Activated CD8-positive, alpha-beta memory T cell treated with anti-CD3 and anti-CD28 coated beads, Interleukin-2, amount 10 ng/mL, durations not matched to agents 7 days and 5 days (primary cell): ENCODE measurements around the gene AJAP1. TPM values are rescaled to one million over a fixed set of nuclear protein-coding genes. Genes with fewer than 3 reads are reported as not detected.
"Not testable (repeated sequence)": the region's sequence is repeated elsewhere in the genome, so short reads cannot be mapped to it uniquely, and the experiment has no call there.

Experiments
- ATAC-seq: fragments of 150-1000 bp; cut with Tn5 transposase; one replicate; pipeline ENCODE4 v1.10.0; 2021; ENCODE audit warnings: moderate library complexity
- CTCF ChIA-PET: fragments of 350-600 bp; sonication (Branson Sonifier 250); formaldehyde crosslinking; loops from one replicate; lab custom pipeline; 2021; ENCODE audit warnings: antibody characterized with exemption; lab: Charles Lee
- DNase-seq: peaks from one replicate; pipeline ENCODE4 v3.0.0-alpha.2; 2020
- H3K27ac Mint-ChIP-seq: one replicate; pipeline ENCODE4 v1.8.0; 2021; ENCODE audit warnings: mild to moderate bottlenecking, mixed read lengths
- H3K27me3 Mint-ChIP-seq: one replicate; pipeline ENCODE4 v1.8.0; 2021; ENCODE audit warnings: mixed read lengths
- H3K36me3 Mint-ChIP-seq: one replicate; pipeline ENCODE4 v1.8.0; 2021; ENCODE audit warnings: mild to moderate bottlenecking, mixed read lengths
- H3K4me1 Mint-ChIP-seq: one replicate; pipeline ENCODE4 v1.8.0; 2021; ENCODE audit warnings: mixed read lengths
- H3K4me3 Mint-ChIP-seq: one replicate; pipeline ENCODE4 v1.8.0; 2021; ENCODE audit warnings: mild to moderate bottlenecking, moderate library complexity, mixed read lengths
- H3K9me3 Mint-ChIP-seq: one replicate; pipeline ENCODE4 v1.8.0; 2022; ENCODE audit warnings: low read depth, mixed read lengths
- total RNA-seq, 2 experiments: library from RNA; stranded (reverse); gene quantifications; one replicate each; pipeline ENCODE4 v1.2.3, GENCODE V29; 2021

Gene AJAP1
- total RNA-seq, 2 experiments from 2014 or later = not detected

DNA sequence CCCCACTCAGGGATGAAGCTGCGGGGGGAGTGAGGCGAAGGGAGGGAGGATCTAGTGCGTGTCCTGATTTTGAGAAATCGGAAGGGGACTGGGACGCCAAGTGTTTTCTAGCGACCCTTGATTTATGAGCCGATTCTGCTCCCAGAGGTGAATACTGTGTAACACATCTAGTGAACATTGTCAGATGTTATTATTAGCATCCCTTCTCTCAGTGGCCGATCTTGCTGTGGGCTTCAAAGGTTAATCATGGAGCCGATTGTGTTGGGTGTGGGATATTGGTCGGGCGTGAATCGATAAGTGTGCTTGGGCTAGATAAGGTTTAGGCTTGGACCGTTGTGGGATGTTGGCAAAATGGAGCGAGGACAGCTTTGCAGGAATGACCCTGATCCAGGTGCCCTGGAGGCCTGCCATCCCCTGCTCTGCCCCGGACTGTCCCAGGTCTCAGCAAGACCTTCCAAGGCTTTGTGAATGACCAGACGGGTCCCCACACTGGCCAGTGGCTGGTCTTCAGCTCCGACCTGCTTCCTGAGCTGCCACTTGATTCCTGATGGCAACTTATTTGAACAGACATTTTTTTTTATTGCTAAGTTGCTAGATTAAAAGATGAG, 2.2 kb downstream of the AJAP1 start:
- Mint-ChIP-seq H3K27me3 (peaks cover 59% of the 10 kb centered on the region), H3K9me3 (no peaks in the 10 kb centered on the region), H3K4me3 (no peak overlapping the region), H3K36me3 (no peaks in the 10 kb centered on the region), H3K4me1 (no peaks in the 10 kb centered on the region), H3K27ac (peak overlapping the region; percentile 1)
- no peak for DNase-seq
- CTCF ChIA-PET = interaction anchor here (0.9 kb wide), 1 partner anchor 17 kb away, joined by 3 read pairs; no protein-coding TSS in a partner anchor
- ATAC-seq = no peak

DNA sequence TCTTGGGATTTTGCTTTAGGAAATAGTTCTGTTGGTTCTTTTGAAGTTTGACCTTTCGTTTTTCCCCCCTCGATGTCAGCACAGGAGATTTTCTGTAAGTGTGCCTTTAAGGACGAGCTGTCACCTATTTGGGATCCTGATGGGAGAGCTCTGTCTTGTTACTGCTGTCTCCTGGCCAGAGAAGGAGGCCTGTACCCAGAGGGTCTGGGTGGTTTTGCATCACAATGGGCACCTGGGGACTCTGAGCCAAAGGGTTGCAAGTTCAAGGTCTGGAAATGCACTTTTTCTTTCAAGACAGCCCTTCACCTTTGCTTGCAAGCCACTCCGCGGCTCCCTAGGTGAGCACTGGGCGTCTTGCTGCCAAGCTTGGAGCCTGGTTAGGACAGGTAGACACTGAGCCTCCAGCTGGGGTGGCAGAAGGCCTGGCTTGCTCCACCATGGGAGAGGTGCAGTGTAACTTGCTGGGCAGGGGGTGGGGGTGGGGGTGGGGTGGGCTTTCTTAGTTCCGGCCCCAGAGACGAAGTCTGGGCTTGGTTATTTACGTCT, 2.9 kb downstream of the AJAP1 start:
- Mint-ChIP-seq H3K27me3 (peaks cover 59% of the 10 kb centered on the region), H3K4me3 (no peak overlapping the region), H3K27ac (no peak overlapping the region), H3K36me3 (no peaks in the 10 kb centered on the region), H3K4me1 (no peaks in the 10 kb centered on the region), H3K9me3 (no peaks in the 10 kb centered on the region)
- ATAC-seq = no peak
- no peak for DNase-seq
- CTCF ChIA-PET = interaction anchor here (0.9 kb wide), 1 partner anchor 17 kb away, joined by 3 read pairs; no protein-coding TSS in a partner anchor

DNA sequence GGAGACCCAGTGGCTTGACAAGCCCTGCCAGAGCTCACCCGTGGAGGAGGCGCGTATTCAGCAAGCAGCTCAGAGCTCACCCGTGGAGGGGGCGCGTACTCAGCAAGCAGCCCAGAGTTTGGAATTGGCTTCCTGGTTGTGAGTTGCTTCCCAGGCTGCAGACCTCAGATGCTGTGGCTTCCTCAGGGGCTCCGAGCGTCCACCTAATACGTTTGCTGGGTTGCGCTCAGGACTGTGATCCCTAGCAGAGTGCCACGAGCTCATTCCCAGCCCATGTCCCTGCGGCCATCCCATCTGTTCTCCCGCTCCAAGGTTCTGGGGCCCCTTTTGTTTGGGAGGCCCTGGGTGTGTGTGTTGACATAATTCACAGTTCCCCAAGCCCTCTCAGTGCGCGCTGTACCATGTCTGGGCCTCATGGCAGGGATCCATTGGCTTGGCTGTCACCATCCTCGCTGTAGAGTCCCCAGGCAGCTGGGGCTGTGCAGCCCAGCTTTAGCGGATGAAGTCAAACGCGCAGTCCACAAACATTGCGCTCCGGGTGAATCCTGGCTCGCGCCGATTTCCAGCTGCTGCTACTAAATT, 3.6 kb downstream of the AJAP1 start:
- ATAC-seq (no peak), DNase-seq (no peak)
- Mint-ChIP-seq H3K27me3 (peaks cover 55% of the 10 kb centered on the region), H3K9me3 (no peaks in the 10 kb centered on the region), H3K4me3 (no peak overlapping the region), H3K36me3 (no peaks in the 10 kb centered on the region), H3K4me1 (no peaks in the 10 kb centered on the region), H3K27ac (no peak overlapping the region)
- CTCF ChIA-PET = no interaction called here

DNA sequence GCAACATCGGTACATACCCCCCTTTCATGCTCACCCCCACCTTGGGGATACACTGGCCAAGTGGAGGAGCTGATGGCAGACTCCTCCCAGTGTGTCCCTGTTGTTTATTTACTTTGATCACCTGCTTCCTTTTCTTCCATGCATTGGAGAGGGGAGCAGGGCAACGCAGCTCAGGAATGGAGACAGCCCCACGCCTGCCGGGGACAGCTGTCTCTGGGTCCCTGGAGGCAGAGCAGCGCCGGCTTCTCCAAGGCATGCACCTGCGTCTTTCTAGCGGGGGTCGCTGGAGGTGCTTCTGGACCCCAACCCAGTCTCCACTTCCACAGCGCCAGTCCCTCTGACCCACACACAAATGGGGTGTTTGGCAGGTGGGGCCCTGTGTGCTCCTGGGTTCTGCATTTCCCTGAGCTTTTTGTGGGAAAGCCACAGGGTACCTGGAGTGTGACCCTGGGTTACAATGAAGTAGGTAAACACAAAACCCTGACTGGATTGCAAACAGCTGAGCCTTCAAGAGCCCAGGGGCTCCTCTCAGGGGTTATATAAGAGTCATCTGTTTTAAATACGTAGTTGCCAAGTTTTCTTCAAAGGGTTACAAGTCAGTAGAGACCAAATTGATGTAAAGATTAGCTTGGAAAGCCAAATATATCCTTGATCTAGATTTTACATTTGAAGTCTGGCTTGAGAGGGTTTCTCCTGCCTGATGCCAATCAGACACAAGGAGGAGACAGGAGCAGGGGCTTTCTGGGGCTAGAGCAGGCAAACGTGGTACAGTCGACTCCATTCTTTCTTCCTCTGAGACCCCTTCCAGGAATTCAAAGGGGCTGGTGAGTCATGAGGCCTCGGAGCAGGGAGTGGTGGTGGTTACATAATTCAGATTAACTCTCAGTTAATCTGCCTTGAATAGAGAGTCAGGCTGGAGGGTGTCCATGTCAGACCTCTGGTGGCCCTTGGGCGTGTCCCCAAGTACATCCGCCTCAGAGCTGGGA, 4.5 kb downstream of the AJAP1 start:
- Mint-ChIP-seq H3K4me3 (no peak overlapping the region), H3K4me1 (no peaks in the 10 kb centered on the region), H3K36me3 (no peaks in the 10 kb centered on the region), H3K9me3 (no peaks in the 10 kb centered on the region), H3K27me3 (peaks cover 46% of the 10 kb centered on the region), H3K27ac (no peak overlapping the region)
- no peak for DNase-seq
- CTCF ChIA-PET = no interaction called here
- ATAC-seq = no peak

DNA sequence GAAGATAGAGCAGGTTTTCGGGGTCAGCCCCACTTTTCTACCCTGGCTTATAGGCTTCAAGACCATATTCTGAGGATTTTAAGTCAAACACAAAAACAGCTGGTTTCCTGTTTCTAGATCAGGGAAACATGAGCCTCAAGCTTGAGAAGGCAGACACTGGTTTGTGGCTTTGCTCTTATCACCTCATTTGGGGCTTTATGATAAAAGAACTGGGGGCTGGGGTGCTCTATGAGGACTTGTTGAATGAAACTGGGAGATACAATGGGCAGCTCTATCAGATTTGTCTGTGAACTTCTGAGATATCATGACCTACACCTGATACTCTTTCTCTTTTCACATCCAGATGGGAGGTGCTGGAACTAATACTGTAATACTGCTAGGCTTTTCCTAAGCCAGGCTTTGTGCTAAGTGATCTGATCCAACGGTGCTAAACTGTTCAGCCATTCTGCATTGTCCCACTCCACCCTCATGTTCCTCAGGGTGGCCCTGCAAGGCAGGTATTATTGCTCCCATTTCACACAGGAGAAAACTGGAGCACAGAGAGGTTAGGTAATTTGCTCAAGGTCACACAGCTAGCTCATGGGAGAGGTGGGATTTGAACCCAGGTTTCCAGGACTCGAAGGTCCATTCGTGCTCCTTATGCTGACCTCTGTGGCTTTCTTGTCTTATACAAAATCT, 6.6 kb downstream of the AJAP1 start:
- Mint-ChIP-seq H3K4me3 (no peak overlapping the region), H3K4me1 (no peaks in the 10 kb centered on the region), H3K36me3 (no peaks in the 10 kb centered on the region), H3K27me3 (peaks cover 43% of the 10 kb centered on the region), H3K27ac (no peak overlapping the region), H3K9me3 (no peaks in the 10 kb centered on the region)
- DNase-seq (no peak), ATAC-seq (no peak)
- CTCF ChIA-PET = no interaction called here

DNA sequence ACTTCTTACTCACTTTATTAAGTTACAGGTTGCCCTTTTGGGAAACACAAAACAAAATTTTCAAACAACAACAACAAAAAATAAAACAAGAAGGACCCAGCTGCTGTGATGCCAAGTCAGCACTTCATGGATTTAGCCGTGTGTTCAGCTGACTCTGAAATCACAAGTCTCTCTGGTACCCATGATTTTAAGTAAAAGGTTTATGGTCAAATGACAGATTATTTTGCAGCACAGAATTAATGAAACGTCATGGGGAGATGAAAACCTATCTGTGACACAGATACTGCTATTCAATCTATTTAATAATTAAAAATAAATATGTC, 7.1 kb downstream of the AJAP1 start:
- CTCF ChIA-PET = no interaction called here
- Mint-ChIP-seq H3K27me3 (peaks cover 38% of the 10 kb centered on the region), H3K4me3 (no peak overlapping the region), H3K27ac (no peak overlapping the region), H3K4me1 (no peaks in the 10 kb centered on the region), H3K9me3 (no peaks in the 10 kb centered on the region), H3K36me3 (no peaks in the 10 kb centered on the region)
- ATAC-seq (no peak), DNase-seq (no peak)

DNA sequence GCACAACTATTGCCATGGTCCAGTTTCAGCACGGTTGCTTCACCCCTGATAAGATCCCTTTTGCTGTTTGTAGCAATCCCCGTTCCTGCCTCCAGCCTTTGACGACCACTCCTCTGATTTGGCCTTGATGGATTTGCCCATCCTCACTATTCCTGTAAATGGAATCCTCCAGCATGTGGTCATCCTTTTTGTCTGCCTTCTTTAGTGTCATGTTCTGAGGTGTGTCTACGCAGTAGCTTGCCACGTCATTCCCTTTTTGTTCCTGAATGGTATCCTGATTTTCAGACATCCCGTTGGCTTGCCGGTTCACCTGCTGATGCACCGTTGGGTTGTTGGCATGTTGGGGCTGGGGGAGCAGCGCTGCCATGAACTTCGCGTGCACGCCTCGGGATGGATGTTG, 7.8 kb downstream of the AJAP1 start:
- Mint-ChIP-seq H3K4me3 (no peak overlapping the region), H3K4me1 (no peaks in the 10 kb centered on the region), H3K36me3 (no peaks in the 10 kb centered on the region), H3K27ac (no peak overlapping the region), H3K9me3 (no peaks in the 10 kb centered on the region), H3K27me3 (peaks cover 32% of the 10 kb centered on the region)
- ATAC-seq (no peak), DNase-seq (no peak)
- CTCF ChIA-PET = no interaction called here

DNA sequence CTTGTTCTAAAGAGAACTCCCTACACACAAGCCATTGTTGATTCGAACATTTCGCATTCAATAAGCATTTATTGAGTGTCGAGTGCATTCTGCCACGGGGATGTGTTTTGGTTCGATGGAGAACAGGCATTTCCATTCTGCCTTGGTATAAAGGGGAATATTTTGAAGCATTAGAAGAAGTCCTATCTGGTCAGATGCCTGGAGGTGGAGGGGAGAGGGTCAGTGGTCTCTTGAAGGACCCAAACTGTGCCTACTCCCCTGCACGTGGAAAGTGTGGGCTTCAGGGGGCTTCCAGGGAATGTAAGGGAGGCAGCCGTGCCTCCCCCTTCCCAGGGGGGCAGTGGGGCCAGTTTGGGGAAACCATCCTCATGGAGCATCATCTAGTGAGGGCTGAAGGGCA, 8.3 kb downstream of the AJAP1 start:
- Mint-ChIP-seq H3K4me3 (no peak overlapping the region), H3K36me3 (no peaks in the 10 kb centered on the region), H3K27me3 (peaks cover 28% of the 10 kb centered on the region), H3K4me1 (no peaks in the 10 kb centered on the region), H3K9me3 (no peaks in the 10 kb centered on the region), H3K27ac (no peak overlapping the region)
- ATAC-seq (no peak), DNase-seq (no peak)
- CTCF ChIA-PET = no interaction called here

DNA sequence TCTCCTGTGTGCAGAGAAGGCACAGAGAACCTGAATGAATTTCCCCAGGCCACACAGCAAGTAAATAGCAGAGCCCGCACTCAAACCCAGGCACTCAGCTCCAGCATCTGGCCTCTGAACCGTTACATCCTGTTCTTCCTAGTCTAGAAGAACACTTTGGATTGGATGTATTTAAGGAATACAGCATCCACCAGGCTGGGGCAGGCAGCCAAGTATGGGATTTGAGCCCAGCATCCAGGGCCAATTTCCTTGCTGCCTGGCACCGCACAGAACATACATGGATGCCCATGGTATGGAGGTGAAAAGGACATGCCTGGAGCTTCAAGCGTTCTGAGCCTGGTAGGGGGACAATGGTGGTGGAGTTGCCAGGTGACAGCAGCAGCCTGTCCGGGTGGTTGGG, 9.7 kb downstream of the AJAP1 start:
- H3K9me3 Mint-ChIP-seq = no peaks in the 10 kb centered on the region
- ATAC-seq = no peak
- no peaks in the 10 kb centered on the region for H3K36me3 Mint-ChIP-seq
- DNase-seq = no peak
- CTCF ChIA-PET = no interaction called here
- H3K4me1 Mint-ChIP-seq = no peaks in the 10 kb centered on the region
- no peak overlapping the region for H3K27ac Mint-ChIP-seq
- H3K27me3 Mint-ChIP-seq = peaks cover 14% of the 10 kb centered on the region
- H3K4me3 Mint-ChIP-seq = no peak overlapping the region

DNA sequence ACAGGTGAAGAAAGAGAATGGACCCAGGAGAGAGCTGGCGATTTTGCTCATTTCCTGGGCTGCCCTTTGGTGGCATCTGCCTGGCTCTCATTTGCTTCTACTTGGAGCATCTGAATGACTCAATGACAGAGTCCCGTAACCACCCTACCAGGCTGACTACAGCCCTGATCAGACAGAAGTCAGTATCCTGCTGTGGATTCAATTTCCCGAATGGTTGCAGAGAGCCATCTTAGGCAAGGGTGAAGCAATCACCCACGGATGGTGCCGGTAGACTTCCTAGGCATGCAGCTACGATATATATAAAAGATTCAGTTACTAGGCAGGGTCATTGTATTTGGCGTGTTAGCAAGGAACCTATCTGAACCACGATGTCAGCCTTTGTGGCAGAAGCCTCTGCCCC, 10.2 kb downstream of the AJAP1 start:
- no peak overlapping the region for H3K27ac Mint-ChIP-seq
- no peak for ATAC-seq
- H3K9me3 Mint-ChIP-seq = no peaks in the 10 kb centered on the region

DNA sequence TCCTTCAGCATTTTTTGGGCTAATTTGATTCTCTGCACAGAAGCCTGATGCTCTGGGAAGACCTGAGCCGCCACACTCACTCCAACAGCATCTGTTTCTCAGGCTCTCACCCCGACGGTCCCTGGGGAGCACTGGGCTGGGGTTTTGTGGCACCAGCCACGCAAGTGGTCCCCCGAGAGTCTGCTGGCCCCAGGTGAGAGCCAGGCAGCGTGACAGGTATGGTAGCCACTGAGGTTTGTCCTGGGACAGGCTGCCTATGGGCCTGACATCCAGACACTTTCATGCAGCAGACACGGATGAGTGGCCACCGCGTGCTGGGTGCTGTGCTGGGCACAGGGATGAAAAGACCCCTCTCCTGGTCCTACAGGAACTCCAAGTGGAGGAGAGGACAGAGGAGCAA, 11.0 kb downstream of the AJAP1 start:
- no peak for ATAC-seq
- H3K9me3 Mint-ChIP-seq = no peaks in the 10 kb centered on the region
- no peaks in the 10 kb centered on the region for H3K4me1 Mint-ChIP-seq
- CTCF ChIA-PET = no interaction called here
- no peak for DNase-seq
- peaks cover 6% of the 10 kb centered on the region for H3K27me3 Mint-ChIP-seq
- no peak overlapping the region for H3K4me3 Mint-ChIP-seq
- H3K27ac Mint-ChIP-seq = no peak overlapping the region
- no peaks in the 10 kb centered on the region for H3K36me3 Mint-ChIP-seq

More for the DNA sequence above, 10.2 kb downstream of the AJAP1 start:
- H3K27me3 Mint-ChIP-seq = peaks cover 9% of the 10 kb centered on the region
- no peak overlapping the region for H3K4me3 Mint-ChIP-seq
- DNase-seq = no peak
- CTCF ChIA-PET = no interaction called here
- no peaks in the 10 kb centered on the region for H3K4me1 Mint-ChIP-seq
- H3K36me3 Mint-ChIP-seq = no peaks in the 10 kb centered on the region

DNA sequence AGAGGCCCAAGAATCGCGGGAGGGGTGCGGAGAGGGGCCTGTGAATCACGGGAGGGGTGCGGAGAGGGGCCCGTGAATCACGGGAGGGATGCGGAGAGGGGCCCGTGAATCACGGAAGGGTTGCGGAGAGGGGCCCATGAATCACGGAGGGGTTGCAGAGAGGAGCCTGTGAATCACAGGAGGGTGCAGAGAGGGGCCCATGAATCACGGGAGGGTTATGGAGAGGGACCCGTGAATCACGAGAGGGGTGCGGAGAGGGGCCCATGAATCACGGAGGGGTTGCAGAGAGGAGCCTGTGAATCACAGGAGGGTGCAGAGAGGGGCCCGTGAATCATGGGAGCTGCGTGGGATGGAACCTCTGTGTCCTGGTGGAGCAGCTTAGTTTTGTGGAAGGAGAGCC, 12.3 kb downstream of the AJAP1 start:
- H3K27me3 Mint-ChIP-seq, H3K9me3 Mint-ChIP-seq, CTCF ChIA-PET, H3K36me3 Mint-ChIP-seq, H3K4me1 Mint-ChIP-seq, H3K4me3 Mint-ChIP-seq, H3K27ac Mint-ChIP-seq, ATAC-seq, DNase-seq: not testable (repeated sequence)
